Measurements from ENCODE around the gene ATM.

DNA sequence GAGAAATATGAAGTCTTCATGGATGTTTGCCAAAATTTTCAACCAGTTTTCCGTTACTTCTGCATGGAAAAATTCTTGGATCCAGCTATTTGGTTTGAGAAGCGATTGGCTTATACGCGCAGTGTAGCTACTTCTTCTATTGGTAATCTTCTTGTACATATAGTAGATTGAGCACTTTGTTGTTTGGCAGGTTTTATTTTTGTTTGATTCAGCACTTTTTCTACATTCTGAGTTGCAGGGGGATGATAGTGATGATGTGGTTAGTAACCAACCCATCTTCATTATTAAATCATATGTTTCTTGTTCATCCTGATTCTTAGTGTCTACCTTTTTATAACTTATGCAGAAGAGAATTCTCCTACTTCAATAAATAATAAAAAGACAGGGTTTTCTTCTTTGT lies 122.9 kb downstream of the ATM start:
- TF ChIP-seq, protein P1, sequence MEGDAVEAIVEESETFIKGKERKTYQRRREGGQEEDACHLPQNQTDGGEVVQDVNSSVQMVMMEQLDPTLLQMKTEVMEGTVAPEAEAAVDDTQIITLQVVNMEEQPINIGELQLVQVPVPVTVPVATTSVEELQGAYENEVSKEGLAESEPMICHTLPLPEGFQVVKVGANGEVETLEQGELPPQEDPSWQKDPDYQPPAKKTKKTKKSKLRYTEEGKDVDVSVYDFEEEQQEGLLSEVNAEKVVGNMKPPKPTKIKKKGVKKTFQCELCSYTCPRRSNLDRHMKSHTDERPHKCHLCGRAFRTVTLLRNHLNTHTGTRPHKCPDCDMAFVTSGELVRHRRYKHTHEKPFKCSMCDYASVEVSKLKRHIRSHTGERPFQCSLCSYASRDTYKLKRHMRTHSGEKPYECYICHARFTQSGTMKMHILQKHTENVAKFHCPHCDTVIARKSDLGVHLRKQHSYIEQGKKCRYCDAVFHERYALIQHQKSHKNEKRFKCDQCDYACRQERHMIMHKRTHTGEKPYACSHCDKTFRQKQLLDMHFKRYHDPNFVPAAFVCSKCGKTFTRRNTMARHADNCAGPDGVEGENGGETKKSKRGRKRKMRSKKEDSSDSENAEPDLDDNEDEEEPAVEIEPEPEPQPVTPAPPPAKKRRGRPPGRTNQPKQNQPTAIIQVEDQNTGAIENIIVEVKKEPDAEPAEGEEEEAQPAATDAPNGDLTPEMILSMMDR (IDR thresholded peaks at IDR 0.05), result no peak
- TF ChIP-seq POLR2AphosphoS5 (IDR thresholded peaks at IDR 0.05), result no peak
- no peak for TF ChIP-seq POLR2A (IDR thresholded peaks at IDR 0.05)
